GM12865 (cell line): ENCODE data around the gene TXNRD1.
"Not testable (repeated sequence)": the region's sequence is repeated elsewhere in the genome, so short reads cannot be mapped to it uniquely, and the experiment has no call there.

ENCODE experiments used
- DNase-seq: peaks from one replicate; pipeline ENCODE4 v3.0.0; 2010; ENCODE audit warnings: low read depth
- H3K4me3 ChIP-seq: 2 replicates; pipeline ENCODE4 v1.5.1; 2011; ENCODE audit warnings: mild to moderate bottlenecking, low read depth, low read length, control low read depth
- TF ChIP-seq, protein P1 (sequence below): IDR thresholded peaks from 2 replicates; pipeline ENCODE4 v1.5.1; 2011; ENCODE audit warnings: low read length, control low read depth, low read depth, inconsistent platforms; ENCODE audit not compliant: insufficient read depth; ENCODE audit errors: missing control alignments

Gene TXNRD1

DNA sequence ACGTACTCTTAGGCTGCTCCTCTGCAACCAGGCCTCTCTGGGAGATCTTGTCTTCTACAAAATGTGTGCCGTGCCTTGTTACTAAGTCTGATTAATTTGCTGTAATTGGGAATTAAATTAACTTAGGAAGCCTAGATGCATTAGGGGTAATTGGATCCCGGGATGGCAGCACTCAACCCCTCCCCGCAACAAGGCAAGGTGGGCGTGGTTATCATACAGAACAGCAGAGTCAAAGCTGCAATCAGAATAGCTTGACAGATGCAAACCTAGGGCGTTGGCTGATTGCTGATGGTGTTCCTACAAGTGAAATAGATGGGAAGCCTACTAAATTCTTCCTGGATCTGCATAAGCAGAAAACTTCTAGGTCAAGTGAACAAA lies 43.0 kb upstream of the TXNRD1 start:
- TF ChIP-seq, protein P1, sequence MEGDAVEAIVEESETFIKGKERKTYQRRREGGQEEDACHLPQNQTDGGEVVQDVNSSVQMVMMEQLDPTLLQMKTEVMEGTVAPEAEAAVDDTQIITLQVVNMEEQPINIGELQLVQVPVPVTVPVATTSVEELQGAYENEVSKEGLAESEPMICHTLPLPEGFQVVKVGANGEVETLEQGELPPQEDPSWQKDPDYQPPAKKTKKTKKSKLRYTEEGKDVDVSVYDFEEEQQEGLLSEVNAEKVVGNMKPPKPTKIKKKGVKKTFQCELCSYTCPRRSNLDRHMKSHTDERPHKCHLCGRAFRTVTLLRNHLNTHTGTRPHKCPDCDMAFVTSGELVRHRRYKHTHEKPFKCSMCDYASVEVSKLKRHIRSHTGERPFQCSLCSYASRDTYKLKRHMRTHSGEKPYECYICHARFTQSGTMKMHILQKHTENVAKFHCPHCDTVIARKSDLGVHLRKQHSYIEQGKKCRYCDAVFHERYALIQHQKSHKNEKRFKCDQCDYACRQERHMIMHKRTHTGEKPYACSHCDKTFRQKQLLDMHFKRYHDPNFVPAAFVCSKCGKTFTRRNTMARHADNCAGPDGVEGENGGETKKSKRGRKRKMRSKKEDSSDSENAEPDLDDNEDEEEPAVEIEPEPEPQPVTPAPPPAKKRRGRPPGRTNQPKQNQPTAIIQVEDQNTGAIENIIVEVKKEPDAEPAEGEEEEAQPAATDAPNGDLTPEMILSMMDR = no peak
- DNase-seq = no peak

GRCh38 chr12:104173804-104174203 lies 41.8 kb upstream of the TXNRD1 start:
- H3K4me3 ChIP-seq, DNase-seq: not testable (repeated sequence)

More for the DNA sequence above, 43.0 kb upstream of the TXNRD1 start:
- no peak overlapping the region for H3K4me3 ChIP-seq

GRCh38 chr12:104175726-104176247 lies 39.8 kb upstream of the TXNRD1 start:
- peak; percentile 31 for DNase-seq
- no peak overlapping the region for H3K4me3 ChIP-seq
- TF ChIP-seq, protein P1 = no peak

DNA sequence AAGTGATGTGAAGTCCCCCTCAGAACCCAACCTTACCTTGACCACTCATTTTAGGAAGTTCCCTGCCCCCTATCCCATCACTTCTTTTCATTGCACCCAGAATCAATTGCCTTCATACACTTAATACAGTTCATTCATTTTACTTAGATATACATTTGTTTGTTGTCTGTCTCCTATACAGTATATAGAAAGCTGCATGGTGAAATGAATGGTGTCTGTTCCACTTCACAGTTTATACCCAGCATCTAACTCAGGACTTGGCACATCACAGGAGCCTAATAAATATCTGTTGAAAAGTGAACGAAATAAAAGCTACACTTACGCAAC lies 38.3 kb upstream of the TXNRD1 start:
- DNase-seq = no peak
- TF ChIP-seq, protein P1 = no peak
- H3K4me3 ChIP-seq = no peak overlapping the region

DNA sequence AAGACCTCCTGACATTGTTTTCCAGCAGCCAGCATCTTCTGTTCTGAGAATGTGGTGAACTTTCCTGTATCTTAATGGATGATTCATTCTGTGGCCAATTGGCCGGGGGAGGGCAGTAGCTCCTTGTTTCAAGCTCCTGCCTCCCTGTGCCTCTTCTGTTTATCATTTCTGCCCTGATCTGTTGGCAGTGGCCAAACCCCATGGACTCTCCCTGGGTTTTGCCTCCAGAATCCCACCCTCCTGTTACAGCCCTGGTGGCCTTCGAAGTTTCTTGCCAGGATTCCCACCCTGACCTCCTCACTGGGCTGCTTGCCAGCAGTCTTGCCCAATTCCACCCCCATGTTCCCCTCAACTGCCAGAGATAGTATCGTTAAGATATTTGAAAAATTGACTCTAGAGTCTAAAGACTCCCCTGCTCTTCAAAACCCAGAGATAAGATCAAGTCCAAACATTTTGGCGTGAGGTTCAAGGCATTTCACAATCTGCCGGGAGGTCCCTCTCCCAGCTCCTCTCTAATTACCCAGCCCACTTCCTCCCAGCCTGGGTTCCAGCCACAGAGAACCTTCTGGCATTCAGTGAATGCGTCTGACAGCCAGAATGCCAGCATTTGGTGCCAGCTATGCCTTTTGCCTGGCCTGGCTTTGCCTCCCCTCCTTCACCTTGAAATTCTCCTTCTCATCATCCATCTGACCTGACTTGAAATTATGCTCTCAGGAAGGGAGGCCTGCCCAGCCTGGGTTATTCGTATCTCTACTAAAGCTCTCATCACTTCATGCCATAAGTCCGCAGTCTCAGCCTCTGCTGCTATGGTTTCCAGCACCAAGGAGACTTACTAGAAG lies 37.7 kb upstream of the TXNRD1 start:
- no peak overlapping the region for H3K4me3 ChIP-seq
- no peak for DNase-seq

GRCh38 chr12:104180374-104180773 lies 35.2 kb upstream of the TXNRD1 start:
- TF ChIP-seq, protein P1 = no peak
- H3K4me3 ChIP-seq = no peak overlapping the region
- DNase-seq = no peak

More for the DNA sequence above, 37.7 kb upstream of the TXNRD1 start:
- TF ChIP-seq, protein P1 = peak; percentile 1

GRCh38 chr12:104181313-104181712 lies 34.3 kb upstream of the TXNRD1 start:
- H3K4me3 ChIP-seq = no peak overlapping the region
- TF ChIP-seq, protein P1 = no peak
- DNase-seq = no peak
